Brain microvascular endothelial cell (primary cell): ENCODE measurements around the gene SBF2.
"Not testable (repeated sequence)": the region's sequence is repeated elsewhere in the genome, so short reads cannot be mapped to it uniquely, and the experiment has no call there.

Experiments
- DNase-seq: peaks from one replicate; pipeline ENCODE4 v3.0.0-alpha.2; 2020
- H3K27ac ChIP-seq: fragments of 250-450 bp; sonication (Bioruptor Pico); 2 replicates; pipeline ENCODE4 v1.5.1; 2020; ENCODE audit warnings: mild to moderate bottlenecking, moderate library complexity
- H3K27me3 ChIP-seq: fragments of 250-450 bp; sonication (Bioruptor Pico); replicated peaks from 2 replicates; pipeline ENCODE4 v1.5.1; 2020; ENCODE audit warnings: mild to moderate bottlenecking
- H3K36me3 ChIP-seq: fragments of 250-450 bp; sonication (Bioruptor Pico); replicated peaks from 2 replicates; pipeline ENCODE4 v1.5.1; 2020; ENCODE audit warnings: mild to moderate bottlenecking
- H3K4me3 ChIP-seq: 2 replicates; pipeline ENCODE4 v1.5.1; 2011; ENCODE audit warnings: low read depth, mild to moderate bottlenecking, control low read depth, low read length, moderate library complexity
- in situ Hi-C: cut with HindIII; loops from 2 replicates; pipeline ENCODE4 v1.10.0; 2017; ENCODE audit warnings: low sequenced_read_pairs, low pct_ligation_motif_present
- TF ChIP-seq, protein P1 (sequence below): IDR thresholded peaks from 2 replicates; pipeline ENCODE4 v1.5.1; 2011; ENCODE audit warnings: low read depth, mild to moderate bottlenecking, moderate library complexity, low read length, control low read depth, inconsistent platforms; ENCODE audit errors: missing control alignments

Gene SBF2

DNA sequence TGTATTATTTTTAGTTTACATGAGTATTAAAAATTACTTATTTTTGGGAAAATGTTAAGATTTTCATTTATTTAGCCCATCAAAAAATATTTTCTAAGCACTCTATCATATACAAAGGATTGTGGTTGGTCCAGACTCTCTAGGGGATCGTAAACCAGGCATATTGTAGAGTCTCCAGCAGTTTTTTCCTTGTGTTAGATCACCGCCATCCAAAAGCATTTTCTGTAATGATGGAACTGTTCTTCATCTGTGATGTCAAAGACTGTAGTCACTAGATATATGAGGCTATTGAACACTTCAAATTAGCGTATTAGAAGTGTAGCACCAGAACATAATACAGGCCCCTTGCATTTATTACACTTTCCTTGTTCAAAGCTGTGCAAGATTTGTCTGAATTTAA, 154.9 kb downstream of the SBF2 start:
- Histone ChIP-seq H3K27ac (no peak overlapping the region), H3K4me3 (no peak overlapping the region), H3K36me3 (no peaks in the 10 kb centered on the region), H3K27me3 (no peaks in the 10 kb centered on the region)
- no peak for DNase-seq
- TF ChIP-seq, protein P1, sequence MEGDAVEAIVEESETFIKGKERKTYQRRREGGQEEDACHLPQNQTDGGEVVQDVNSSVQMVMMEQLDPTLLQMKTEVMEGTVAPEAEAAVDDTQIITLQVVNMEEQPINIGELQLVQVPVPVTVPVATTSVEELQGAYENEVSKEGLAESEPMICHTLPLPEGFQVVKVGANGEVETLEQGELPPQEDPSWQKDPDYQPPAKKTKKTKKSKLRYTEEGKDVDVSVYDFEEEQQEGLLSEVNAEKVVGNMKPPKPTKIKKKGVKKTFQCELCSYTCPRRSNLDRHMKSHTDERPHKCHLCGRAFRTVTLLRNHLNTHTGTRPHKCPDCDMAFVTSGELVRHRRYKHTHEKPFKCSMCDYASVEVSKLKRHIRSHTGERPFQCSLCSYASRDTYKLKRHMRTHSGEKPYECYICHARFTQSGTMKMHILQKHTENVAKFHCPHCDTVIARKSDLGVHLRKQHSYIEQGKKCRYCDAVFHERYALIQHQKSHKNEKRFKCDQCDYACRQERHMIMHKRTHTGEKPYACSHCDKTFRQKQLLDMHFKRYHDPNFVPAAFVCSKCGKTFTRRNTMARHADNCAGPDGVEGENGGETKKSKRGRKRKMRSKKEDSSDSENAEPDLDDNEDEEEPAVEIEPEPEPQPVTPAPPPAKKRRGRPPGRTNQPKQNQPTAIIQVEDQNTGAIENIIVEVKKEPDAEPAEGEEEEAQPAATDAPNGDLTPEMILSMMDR: no peak
- in situ Hi-C loops: no loop called here

DNA sequence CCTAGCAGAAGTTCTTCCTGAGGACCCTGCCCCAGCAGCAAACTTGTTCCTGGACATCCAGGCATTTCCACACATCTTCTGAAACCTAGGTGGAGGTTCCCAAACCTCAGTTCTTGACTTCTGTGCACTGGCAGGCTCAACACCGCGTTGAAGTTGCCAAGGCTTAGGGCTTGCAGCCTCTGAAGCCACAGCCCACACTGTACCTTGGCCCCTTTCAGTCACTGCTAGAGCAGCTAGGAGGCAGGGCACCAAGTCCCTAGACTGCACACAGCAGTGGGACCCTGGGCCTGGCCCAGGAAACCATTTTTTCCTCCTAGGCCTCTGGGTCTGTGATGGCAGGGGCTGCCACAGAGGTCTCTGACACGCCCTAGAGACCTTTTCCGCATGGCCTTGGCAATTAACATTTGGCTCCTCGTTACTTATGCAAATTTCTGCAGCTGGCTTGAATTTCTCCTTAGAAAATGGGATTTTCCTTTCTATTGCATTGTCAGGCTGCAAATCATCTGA, 159.0 kb downstream of the SBF2 start:
- in situ Hi-C loops: no loop called here
- DNase-seq: no peak
- H3K27ac ChIP-seq: no peak overlapping the region
- peaks cover 2% of the 10 kb centered on the region for H3K36me3 ChIP-seq
- no peak overlapping the region for H3K4me3 ChIP-seq
- no peaks in the 10 kb centered on the region for H3K27me3 ChIP-seq
- TF ChIP-seq, protein P1: no peak

DNA sequence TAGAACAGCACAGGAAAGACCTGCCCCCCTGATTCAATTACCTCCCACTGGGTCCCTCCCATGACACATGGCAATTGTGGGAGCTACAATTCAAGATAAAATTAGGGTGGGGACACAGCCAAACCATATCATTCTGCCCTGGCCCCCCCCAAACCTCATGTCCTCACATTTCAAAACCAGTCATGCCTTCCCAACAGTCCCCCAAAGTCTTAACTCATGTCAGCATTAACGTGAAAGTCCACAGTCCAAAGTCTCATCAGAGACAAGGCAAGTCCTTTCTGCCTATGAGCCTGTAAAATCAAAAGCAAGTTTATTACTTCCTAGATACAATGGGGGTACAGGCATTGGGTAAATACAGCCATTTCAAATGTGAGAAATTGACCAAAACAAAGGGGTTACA, 159.8 kb downstream of the SBF2 start:
- H3K27ac ChIP-seq, DNase-seq, H3K27me3 ChIP-seq, H3K4me3 ChIP-seq, in situ Hi-C loops, H3K36me3 ChIP-seq: not testable (repeated sequence)

DNA sequence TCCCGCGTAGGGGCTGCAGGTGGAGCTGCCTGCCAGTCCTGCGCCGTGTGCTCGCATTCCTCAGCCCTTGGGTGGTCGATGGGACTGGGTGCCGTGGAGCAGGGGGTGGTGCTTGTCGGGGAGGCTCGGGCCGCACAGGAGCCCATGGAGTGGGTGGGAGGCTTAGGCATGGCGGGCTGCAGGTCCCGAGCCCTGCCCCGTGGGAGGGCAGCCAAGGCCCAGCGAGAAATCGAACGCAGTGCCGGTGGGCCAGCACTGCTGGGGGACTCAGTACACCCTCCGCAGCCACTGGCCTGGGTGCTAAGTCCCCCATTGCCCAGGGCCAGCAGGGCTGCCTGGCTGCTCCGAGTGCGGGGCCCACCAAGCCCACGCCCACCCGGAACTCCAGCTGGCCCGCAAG, 160.8 kb downstream of the SBF2 start:
- H3K27me3 ChIP-seq, DNase-seq, in situ Hi-C loops, H3K4me3 ChIP-seq, H3K36me3 ChIP-seq, H3K27ac ChIP-seq: not testable (repeated sequence)

DNA sequence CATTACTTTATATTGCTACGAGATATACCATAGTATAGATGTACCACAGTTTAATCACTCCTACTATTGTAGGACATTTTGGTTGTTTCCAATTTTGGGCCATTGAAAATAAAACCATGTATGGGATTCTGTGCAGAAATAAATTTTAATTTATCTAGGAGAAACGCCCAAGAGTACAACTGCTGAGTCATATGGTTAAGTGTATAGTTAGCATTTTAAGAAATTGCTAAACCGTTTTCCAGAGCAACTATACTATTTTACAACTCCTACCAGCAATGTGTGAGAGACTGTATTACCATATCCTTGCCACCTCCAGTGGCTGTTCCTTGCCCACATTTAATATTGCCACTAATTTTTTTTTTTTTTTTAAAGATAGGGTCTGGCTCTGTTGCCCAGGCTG, 163.1 kb downstream of the SBF2 start:
- Histone ChIP-seq H3K36me3 (peaks cover 2% of the 10 kb centered on the region), H3K27ac (no peak overlapping the region), H3K27me3 (no peaks in the 10 kb centered on the region), H3K4me3 (no peak overlapping the region)
- in situ Hi-C loops: no loop called here
- TF ChIP-seq, protein P1: no peak
- DNase-seq: no peak

DNA sequence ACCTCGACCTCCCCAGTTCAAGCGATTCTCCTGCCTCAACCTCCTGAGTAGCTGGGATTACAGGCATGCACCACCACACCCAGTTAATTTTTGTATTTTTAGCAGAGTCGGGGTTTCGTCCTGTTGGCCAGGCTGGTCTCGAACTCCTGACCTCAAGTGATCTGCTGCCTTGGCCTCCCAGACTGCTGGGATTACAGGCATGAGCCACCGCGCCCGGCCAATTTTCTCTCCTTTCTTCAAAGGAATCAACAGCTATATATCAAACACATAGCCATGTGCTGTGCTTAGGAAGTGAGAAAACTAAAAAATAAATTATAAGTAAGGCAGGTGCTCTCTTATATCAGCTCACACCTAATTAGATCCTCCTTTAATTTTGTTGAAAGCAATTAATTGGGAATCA, 164.8 kb downstream of the SBF2 start:
- H3K27ac ChIP-seq, H3K4me3 ChIP-seq, in situ Hi-C loops, DNase-seq, H3K27me3 ChIP-seq, H3K36me3 ChIP-seq: not testable (repeated sequence)

DNA sequence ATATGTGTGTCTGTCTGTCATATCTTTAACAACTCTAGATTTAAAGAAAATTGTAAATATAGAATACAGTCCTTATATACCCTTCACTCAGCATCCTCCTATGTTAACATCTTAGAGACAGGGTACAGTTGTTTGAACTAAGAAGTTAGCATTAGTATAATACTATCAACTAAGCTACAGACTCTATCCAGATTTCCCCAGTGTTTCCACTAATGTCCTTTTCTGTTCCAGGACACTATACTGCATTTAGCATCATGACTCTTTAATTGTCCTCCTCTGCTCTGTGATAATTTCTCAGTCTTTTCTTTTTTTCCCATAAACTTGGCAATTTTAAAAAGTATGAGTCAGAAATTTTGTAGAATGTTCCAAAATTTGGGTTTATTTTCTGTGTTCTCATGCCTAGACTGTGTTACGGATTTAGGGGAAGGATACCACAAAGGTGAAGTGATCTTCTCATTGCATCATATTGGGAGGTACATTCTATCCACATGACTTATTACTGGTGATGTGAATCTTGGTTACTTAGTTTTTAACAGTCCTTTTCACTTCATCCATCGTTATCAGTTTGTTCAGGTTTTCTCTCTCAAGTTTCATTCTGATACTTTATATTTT, 168.4 kb downstream of the SBF2 start:
- no peaks in the 10 kb centered on the region for H3K36me3 ChIP-seq
- in situ Hi-C loops: no loop called here
- H3K4me3 ChIP-seq: no peak overlapping the region
- TF ChIP-seq, protein P1: no peak
- no peaks in the 10 kb centered on the region for H3K27me3 ChIP-seq
- DNase-seq: no peak
- H3K27ac ChIP-seq: no peak overlapping the region
